HG02884 (cell line): Measurements from ENCODE around the gene XPNPEP2.
A peak's percentile ranks its signal among the peaks of the same experiment; 100 is the strongest.

ENCODE experiments used
- ATAC-seq: cut with Tn5 transposase; IDR thresholded peaks from one replicate; pipeline ENCODE4 v1.9.1; 2021; ENCODE audit warnings: mild to moderate bottlenecking, moderate library complexity; ENCODE audit not compliant: unreplicated experiment

The XPNPEP2 gene

GRCh38 chrX:129779086-129779672, 40.4 kb downstream of the XPNPEP2 start:
- no peak for ATAC-seq

- ATAC-seq, result no peak
Measured at GRCh38 chrX:129779747-129780146, 41.0 kb downstream of the XPNPEP2 start, which contains the start of gene SASH3. TSS of gene SASH3 (plus strand) at chrX:129779949. CDS start at chrX:129780098, 149 bp downstream.

- ATAC-seq, result no peak
Measured at GRCh38 chrX:129780441-129781105, 41.8 kb downstream of the XPNPEP2 start.

- peak; percentile 56 for ATAC-seq
Measured at GRCh38 chrX:129781134-129781672, 42.4 kb downstream of the XPNPEP2 start.

GRCh38 chrX:129781680-129782495, 43.1 kb downstream of the XPNPEP2 start:
- no peak for ATAC-seq

- ATAC-seq, result no peak
Measured at GRCh38 chrX:129782706-129783105, 43.9 kb downstream of the XPNPEP2 start.

- ATAC-seq, result no peak
Measured at GRCh38 chrX:129783291-129783713, 44.5 kb downstream of the XPNPEP2 start.

GRCh38 chrX:129784371-129784770, 45.6 kb downstream of the XPNPEP2 start:
- no peak for ATAC-seq

GRCh38 chrX:129785160-129785947, 46.6 kb downstream of the XPNPEP2 start:
- ATAC-seq, result no peak

- ATAC-seq, result peak; percentile 80
Measured at GRCh38 chrX:129786210-129786651, 47.5 kb downstream of the XPNPEP2 start.

GRCh38 chrX:129787336-129788055, 48.7 kb downstream of the XPNPEP2 start:
- ATAC-seq, result no peak

GRCh38 chrX:129788527-129788926, 49.7 kb downstream of the XPNPEP2 start:
- no peak for ATAC-seq

GRCh38 chrX:129790146-129790545, 51.4 kb downstream of the XPNPEP2 start:
- no peak for ATAC-seq

- ATAC-seq, result no peak
Measured at GRCh38 chrX:129790808-129791207, 52.0 kb downstream of the XPNPEP2 start.

- ATAC-seq, result no peak
Measured at GRCh38 chrX:129791336-129791735, 52.6 kb downstream of the XPNPEP2 start.

- ATAC-seq, result no peak
Measured at GRCh38 chrX:129791961-129792570, 53.3 kb downstream of the XPNPEP2 start.

GRCh38 chrX:129792586-129793291, 54.0 kb downstream of the XPNPEP2 start:
- ATAC-seq, result no peak

GRCh38 chrX:129793604-129794191, 54.9 kb downstream of the XPNPEP2 start:
- ATAC-seq, result no peak

- ATAC-seq, result no peak
Measured at GRCh38 chrX:129795584-129795983, 56.8 kb downstream of the XPNPEP2 start.
